AG09319 (cell line): Measurements from ENCODE around the gene DDI2.
A peak's percentile ranks its signal among the peaks of the same experiment; 100 is the strongest.
"Not testable (repeated sequence)": the region's sequence is repeated elsewhere in the genome, so short reads cannot be mapped to it uniquely, and the experiment has no call there.

ENCODE experiments used
- DNase-seq: peaks from one replicate; pipeline ENCODE4 v3.0.0-alpha.2; 2010; ENCODE audit warnings: low read depth; ENCODE audit errors: extremely low read depth
- TF ChIP-seq, protein P1 (sequence below): IDR thresholded peaks from 2 replicates; pipeline ENCODE4 v1.5.1; 2011; ENCODE audit warnings: low read depth, mild to moderate bottlenecking, inconsistent platforms, low read length, moderate library complexity

DDI2 gene

DNA sequence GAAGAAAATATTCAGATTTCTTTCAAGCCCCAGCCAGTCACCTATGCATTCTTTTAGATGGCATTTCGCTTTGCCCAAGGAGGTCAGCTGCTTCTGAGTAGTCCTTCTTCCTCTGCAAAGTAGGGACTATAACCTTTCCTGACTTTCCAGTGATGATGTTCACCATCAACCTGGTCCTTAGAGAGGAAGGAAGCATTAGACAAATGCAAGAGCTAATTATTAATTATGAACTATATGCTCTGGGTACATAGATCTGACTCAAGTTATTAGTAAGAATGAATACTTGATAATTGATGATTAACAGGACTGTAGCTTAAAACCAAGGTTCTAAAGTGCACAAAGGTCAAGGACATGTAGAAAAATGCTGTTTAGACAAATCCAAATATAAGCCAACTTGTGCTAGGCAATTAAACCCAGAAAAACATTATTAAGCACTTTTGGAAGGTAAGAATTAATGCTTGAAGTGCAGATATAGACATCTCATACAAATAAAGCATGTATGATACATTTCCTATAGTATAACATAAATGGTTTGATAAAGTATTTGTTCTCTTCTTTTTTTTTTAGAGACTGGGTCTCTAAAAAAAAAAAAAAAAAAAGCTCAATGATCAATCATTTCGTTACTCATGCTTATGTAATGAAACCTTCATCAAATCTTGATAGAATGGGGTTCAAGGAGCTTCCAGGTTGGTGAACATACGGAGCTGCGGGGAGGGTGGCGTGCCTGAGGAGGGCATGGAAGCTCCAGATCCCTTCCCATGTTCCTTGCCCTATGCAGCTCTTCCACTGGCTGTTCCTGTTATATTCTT lies 21.2 kb upstream of the DDI2 start:
- no peak for DNase-seq
- TF ChIP-seq, protein P1, sequence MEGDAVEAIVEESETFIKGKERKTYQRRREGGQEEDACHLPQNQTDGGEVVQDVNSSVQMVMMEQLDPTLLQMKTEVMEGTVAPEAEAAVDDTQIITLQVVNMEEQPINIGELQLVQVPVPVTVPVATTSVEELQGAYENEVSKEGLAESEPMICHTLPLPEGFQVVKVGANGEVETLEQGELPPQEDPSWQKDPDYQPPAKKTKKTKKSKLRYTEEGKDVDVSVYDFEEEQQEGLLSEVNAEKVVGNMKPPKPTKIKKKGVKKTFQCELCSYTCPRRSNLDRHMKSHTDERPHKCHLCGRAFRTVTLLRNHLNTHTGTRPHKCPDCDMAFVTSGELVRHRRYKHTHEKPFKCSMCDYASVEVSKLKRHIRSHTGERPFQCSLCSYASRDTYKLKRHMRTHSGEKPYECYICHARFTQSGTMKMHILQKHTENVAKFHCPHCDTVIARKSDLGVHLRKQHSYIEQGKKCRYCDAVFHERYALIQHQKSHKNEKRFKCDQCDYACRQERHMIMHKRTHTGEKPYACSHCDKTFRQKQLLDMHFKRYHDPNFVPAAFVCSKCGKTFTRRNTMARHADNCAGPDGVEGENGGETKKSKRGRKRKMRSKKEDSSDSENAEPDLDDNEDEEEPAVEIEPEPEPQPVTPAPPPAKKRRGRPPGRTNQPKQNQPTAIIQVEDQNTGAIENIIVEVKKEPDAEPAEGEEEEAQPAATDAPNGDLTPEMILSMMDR: no peak

DNA sequence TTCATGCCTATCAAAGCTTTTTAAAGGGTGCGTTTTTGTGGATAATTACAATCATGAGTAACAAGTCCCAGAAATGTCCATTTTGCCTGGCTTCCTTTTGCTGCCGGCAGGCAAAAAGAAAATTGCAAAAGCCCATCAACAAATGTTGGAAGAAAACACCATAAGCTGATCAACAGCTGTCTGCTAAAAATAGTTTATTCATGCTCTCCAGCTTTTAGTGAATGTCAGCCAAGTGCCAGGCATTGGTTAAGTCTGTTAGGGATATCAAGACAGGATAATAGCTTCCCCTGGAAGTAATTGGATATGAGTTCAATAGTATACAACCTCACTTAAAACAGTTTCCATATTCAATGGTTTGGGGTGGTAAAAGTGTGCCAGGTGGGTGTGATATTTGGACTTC lies 18.8 kb upstream of the DDI2 start:
- TF ChIP-seq, protein P1: no peak
- no peak for DNase-seq

- DNase-seq: peak; percentile 83
- TF ChIP-seq, protein P1: no peak
These were observed 13.9 kb upstream of the DDI2 start for GRCh38 chr1:15603050-15603965.

DNA sequence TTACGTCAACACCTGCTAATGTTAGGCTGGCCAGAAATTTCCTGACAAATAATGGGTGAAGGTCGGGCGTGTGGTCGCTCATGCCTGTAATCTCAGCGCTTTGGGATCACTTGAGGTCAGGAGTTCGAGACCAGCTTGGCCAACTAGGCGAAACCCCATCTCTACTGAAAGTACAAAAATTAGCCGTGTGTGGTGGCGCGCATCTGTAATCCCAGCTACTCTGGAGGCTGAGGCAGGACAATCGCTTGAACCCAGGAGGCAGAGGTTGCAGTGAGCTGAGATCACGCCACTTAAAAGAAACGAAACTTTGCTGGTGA lies 13.3 kb upstream of the DDI2 start:
- DNase-seq: not testable (repeated sequence)

DNA sequence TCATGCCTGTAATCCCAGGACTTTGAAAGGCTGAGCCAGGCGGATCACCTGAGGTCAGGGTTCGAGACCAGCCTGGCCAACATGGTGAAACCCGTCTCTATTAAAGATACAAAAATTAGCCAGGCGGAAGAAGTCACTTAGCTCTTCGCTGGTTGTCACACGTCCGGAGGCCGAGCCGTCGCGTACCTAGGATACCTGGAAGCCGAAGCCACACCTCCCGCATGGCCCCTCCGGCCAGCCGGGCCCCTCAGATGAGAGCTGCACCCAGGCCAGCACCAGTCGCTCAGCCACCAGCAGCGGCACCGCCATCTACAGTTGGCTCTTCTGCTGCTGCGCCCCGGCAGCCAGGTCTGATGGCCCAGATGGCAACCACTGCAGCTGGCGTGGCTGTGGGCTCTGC lies 12.9 kb upstream of the DDI2 start:
- not testable (repeated sequence) for DNase-seq

- TF ChIP-seq, protein P1: no peak
- no peak for DNase-seq
These were observed 11.6 kb upstream of the DDI2 start for GRCh38 chr1:15605398-15606383.

GRCh38 chr1:15609631-15610030 lies 7.6 kb upstream of the DDI2 start:
- TF ChIP-seq, protein P1: no peak
- DNase-seq: no peak
